GM13977 (cell line): ENCODE data around the gene EIPR1.

Source experiments
- DNase-seq: peaks from one replicate; pipeline ENCODE4 v3.0.0; 2012; ENCODE audit warnings: low spot score
- in situ Hi-C: fragments of 300-500 bp; cut with MboI; formaldehyde crosslinking; loops from one replicate; pipeline ENCODE4 v1.12.0; 2022; ENCODE audit warnings: low sequenced_read_pairs, low pct_unique_long_range_greater_than_20kb, mixed read lengths, inconsistent platforms; ENCODE audit not compliant: unreplicated experiment
- TF ChIP-seq, protein P1 (sequence below): IDR thresholded peaks from 2 replicates; pipeline ENCODE4 v1.5.1; 2012; ENCODE audit warnings: mild to moderate bottlenecking, control low read depth; ENCODE audit not compliant: insufficient read depth; ENCODE audit errors: extremely low read depth, missing control alignments

Gene EIPR1

DNA sequence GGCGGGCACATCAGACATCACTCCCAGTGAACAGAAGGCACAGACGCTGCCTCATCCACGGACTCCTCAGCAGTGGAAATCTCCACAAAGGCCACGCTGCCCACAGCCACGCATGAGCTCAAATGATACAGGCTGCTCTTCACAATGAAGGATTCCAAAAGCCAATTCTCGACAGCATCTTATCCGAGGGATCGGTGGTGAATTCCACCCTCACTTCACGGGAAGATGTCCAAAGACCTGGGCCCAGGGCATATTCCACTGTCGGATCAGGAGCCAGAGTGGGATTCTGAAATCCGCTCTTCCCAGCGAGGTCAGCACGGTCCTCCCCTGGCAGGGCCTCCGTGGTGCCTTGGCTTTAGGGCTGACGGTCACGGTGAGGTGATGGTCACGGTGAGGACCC lies 55.8 kb downstream of the EIPR1 start:
- no peak for DNase-seq
- in situ Hi-C loops: no loop called here
- TF ChIP-seq, protein P1, sequence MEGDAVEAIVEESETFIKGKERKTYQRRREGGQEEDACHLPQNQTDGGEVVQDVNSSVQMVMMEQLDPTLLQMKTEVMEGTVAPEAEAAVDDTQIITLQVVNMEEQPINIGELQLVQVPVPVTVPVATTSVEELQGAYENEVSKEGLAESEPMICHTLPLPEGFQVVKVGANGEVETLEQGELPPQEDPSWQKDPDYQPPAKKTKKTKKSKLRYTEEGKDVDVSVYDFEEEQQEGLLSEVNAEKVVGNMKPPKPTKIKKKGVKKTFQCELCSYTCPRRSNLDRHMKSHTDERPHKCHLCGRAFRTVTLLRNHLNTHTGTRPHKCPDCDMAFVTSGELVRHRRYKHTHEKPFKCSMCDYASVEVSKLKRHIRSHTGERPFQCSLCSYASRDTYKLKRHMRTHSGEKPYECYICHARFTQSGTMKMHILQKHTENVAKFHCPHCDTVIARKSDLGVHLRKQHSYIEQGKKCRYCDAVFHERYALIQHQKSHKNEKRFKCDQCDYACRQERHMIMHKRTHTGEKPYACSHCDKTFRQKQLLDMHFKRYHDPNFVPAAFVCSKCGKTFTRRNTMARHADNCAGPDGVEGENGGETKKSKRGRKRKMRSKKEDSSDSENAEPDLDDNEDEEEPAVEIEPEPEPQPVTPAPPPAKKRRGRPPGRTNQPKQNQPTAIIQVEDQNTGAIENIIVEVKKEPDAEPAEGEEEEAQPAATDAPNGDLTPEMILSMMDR: no peak

DNA sequence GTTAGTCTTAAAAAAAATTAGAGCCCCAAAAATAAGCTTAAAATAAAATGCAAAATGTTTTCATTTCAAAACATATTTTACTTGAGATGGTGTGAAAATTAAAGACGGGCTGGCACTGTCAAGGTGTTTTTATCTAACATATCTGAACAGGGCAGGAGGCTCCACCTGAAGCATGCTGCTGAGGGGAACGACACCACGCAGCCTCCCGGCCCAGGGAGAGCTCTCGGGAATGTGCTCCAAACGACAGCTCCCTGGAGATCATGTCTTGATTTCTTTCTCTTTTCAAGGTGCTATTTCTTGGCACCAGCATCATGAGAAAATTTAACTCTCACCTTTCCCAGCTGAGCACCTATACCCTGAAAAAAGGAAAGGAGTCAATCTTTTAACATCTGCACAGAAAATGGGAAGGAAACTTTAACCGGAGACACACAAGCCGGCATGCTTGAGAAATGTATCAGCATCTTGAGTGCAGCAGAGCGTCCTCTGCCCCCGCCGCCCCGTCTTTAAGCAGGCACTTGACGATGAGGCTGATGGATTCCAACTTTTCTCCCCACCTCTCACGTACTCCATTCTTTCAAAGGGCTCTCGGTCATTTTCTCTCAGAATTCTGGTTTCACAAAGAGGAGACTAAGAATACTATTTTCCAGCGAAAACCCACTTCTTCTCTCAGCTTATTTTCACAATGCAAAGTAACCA lies 56.6 kb downstream of the EIPR1 start:
- in situ Hi-C loops: no loop called here
- DNase-seq: no peak
- TF ChIP-seq, protein P1: no peak

DNA sequence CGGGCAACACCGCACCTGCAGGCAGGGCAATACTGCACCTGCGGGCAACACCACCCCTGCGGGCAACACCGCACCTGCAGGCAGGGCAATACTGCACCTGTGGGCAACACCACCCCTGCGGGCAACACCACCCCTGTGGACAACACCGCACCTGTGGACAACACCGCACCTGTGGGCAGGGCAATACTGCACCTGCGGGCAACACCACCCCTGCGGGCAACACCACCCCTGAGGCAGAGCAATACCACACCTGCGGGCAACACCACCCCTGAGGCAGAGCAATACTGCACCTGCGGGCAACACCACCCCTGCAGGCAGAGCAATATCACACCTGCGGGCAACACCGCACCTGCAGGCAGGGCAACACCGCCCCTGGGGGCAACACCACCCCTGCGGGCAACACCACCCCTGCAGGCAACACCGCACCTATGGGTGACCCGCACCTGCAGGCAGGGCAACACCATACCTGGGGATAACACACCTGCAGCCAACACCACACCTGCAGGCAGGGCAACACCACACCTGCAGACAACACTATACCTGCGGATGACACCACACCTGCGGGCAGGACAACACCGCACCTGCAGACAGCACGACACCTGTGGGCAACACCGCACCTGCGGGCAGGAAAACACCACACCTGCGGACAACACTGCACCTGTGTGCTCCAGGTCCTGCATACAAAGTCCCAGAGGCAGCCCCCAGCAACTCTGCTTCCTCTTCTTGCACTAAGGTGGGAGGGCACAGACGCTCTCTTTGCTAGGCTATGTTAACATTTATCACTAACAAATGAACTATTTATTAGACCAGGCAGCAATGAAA lies 57.7 kb downstream of the EIPR1 start:
- DNase-seq: no peak
- TF ChIP-seq, protein P1: no peak
- in situ Hi-C loops: no loop called here

DNA sequence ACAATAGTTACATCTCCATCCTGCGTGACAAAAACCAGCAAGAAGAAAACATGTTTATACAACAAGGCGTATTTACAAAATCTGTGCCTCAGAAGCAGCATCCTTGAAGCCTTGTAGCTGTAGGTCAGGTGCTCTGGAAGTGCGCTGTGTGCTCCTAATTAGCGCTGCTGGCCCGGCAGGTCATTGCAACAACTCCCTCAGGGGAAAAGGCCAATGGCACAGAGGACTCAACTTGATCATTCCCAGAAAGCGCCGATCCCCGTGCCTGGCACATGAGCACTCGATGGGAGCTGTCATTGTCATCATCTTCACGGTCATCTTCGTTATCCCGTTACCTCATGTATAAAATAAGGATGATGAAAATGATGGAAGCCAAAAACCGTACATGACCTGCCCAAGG lies 58.5 kb downstream of the EIPR1 start:
- no peak for DNase-seq
- TF ChIP-seq, protein P1: no peak
- in situ Hi-C loops: no loop called here

DNA sequence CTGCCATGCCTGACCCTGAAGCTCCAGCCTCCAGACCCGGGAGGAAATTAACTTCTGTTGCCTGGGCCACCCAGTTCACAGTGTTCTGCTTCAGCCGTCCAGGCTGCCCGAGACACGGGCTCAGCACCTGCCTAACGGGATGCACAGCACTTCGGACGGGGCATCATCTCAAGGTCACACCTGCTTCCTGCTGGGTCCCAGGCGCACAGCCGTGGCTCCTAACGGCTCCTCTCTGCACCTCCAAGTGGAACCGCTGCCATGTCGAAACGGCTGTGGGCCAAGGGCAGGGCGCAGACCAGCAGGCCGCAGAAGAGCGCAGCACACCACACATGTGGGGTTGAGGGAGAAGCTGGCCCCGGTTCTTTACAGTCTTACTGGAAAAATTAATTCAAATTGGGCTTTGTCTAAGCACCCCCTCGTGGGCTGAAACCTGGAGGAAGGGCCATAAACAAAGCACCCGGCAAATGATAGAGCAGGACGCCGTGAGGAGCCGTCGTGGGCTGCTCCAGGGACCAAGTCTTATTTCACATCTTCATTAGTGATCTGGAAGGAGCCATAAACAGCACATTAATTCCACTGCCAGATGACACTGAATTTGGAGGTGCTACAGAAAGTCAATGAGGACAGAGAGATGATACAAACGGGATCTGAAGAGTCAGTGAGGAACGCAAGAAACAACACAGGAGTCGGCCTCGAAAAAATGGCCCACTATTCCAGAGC lies 59.6 kb downstream of the EIPR1 start:
- in situ Hi-C loops: no loop called here
- no peak for DNase-seq
- TF ChIP-seq, protein P1: no peak

DNA sequence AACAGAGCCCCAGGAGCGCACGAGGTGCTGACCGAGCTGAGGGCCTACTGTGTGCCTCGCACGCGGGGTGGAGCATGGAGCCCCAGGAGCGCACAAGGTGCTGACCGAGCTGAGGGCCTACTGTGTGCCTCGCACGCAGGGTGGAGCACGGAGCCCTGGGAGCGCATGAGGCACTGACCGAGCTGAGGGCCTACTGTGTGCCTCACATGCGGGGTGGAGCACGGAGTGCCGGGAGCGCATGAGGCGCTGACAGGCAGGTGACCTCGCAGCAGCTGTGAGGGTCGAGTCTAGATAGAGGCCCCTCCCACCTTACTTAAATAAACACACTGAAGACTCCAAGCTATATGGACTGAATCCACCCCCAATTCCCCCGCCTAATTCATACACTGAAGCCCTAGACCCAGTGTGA lies 60.3 kb downstream of the EIPR1 start:
- no peak for DNase-seq
- TF ChIP-seq, protein P1: no peak
- in situ Hi-C loops: no loop called here
